ENCODE measurements around the gene HERC2.
"Not testable (repeated sequence)": the region's sequence is repeated elsewhere in the genome, so short reads cannot be mapped to it uniquely, and the experiment has no call there.

- not testable (repeated sequence) for TF ChIP-seq YY1 (IDR thresholded peaks at IDR 0.05; ENCODE audit: insufficient read depth, insufficient read length); ZNF274 (IDR thresholded peaks at IDR 0.05; ENCODE audit: low read depth, low read length)
Measured at GRCh38 chr15:28310454-28310853, 11.5 kb downstream of the HERC2 start.
